LNCAP (cell line): ENCODE data around the gene JAG1.

Source experiments
- CTCF ChIP-seq: fragments of 450-650 bp; IDR thresholded peaks from 2 replicates; pipeline ENCODE4 v1.5.1; 2017; ENCODE audit warnings: mild to moderate bottlenecking

JAG1 gene

GRCh38 chr20:10658876-10659632 is 14.7 kb downstream of the JAG1 start:
- no peak for TF ChIP-seq CTCF

- no peak for TF ChIP-seq CTCF
Measured at GRCh38 chr20:10658051-10658823, 15.6 kb downstream of the JAG1 start.

DNA sequence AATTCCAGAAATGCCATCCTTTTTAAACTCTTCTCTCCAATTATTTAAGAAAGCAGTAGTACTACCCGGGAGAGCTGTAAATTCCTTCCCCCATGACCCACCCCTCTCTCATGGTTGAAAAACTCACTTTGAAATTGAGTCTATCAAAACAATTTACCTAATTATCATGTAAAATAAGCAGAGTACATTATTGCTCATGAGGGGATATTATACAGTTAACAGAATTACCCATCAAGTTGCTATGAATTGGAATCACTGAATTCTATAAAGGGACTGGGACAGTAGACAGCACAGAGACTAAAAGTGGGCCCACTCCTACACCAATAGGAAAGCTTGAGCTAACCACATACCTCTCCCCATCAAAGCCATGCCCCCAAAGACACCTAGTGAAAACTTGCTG is 16.3 kb downstream of the JAG1 start:
- no peak for TF ChIP-seq CTCF

GRCh38 chr20:10655720-10656669 is 17.8 kb downstream of the JAG1 start:
- no peak for TF ChIP-seq CTCF

DNA sequence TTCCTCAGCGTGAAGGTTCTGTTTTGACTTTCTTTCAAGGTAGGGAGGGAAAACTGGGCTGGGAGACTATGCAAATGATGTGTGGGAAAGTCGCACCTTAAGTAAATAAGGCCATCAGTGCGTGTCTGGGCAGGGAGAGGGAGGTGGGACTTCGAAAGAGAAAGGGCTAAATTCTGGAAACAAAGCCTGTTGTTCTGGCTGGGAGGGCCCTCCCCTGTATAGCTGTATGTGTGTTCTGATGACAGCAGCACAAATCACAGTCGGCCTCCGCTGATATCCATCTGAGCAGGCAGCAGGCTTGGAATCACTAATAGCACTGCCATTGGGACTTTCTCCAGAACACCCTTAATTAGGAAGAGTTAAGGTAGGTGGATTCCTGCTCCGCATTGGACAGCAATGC is 19.2 kb downstream of the JAG1 start:
- no peak for TF ChIP-seq CTCF

DNA sequence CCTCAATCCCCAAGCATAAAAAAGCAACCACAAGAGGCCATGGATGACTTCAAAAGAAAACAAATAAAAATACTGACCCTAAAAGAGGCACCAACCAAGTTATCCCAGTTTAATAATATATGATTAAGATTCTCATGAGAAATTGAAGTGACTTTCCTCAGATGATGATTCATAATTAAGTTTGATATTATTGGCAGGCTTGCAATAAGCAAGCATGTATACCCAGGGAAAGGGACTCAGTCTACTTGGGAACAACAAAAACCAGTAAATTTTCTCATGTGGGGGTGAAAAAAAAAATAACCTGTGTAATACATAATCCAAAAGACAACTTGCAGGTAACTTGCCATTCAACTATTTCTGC is 19.6 kb downstream of the JAG1 start:
- no peak for TF ChIP-seq CTCF

DNA sequence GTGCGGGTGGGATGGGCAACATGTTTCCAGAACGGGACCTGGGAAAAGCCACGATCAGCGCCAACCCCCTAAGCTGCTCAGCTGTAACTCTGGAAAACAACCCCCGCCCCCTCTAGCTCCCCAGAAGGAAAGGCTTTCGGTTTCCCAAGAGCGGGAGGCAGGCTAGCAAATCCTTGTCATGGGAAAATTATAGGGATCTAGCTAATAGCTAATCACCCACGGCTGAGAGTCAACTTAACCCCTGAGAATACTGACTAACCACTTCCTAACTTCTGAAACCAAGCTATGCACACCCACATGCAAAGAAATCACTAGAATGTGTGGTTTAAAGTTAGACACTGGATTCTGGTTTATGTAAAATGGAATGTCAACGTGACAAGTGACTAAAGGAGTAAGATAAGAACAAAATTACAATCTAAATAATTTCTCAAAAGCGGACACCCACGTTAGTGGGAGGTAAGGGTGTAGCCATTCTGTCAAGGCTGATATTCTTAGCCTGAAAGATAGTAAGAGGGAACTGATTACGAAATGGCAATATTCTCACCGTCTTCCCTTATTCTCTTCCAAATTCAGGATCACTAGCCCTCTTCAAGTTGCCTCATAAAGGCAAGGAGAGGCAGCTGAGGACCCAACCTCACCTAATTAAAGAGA is 20.1 kb downstream of the JAG1 start:
- TF ChIP-seq CTCF = no peak
